H1 (cell line): ENCODE results near the gene UBA5.

Experiments used
- ASH2L ChIP-seq: fragments of 200-600, 300-600 bp; sonication (generic); IDR thresholded peaks from one replicate; pipeline ENCODE4 v1.7.1; 2017; ENCODE audit warnings: low read length
- BRCA1 ChIP-seq: IDR thresholded peaks from 2 replicates; pipeline ENCODE4 v1.6.1; 2012; ENCODE audit warnings: low read depth, low read length, improper control_type of control experiment
- EP300 ChIP-seq, 2 experiments: IDR thresholded peaks; 1 replicate in 1 of 2; 2 replicates in 1 of 2; pipeline ENCODE4 v1.6.1; 2011 to 2012; ENCODE audit warnings: low read depth in 2 of 2, low read length in 2 of 2, mild to moderate bottlenecking in 2 of 2, borderline replicate concordance in 1 of 2, inconsistent platforms in 1 of 2, moderate library complexity in 1 of 2
- EZH2 ChIP-seq: fragments of 200-600 bp; sonication (generic); IDR thresholded peaks from 2 replicates; pipeline ENCODE4 v1.7.1; 2012; ENCODE audit warnings: low read depth, mild to moderate bottlenecking, moderate library complexity, low read length, inconsistent platforms; ENCODE audit not compliant: severe bottlenecking
- GABPA ChIP-seq: IDR thresholded peaks from 2 replicates; pipeline ENCODE4 v1.6.1; 2011; ENCODE audit warnings: mild to moderate bottlenecking, low read length, moderate library complexity, borderline replicate concordance; ENCODE audit not compliant: insufficient read depth
- GTF2F1 ChIP-seq: IDR thresholded peaks from 2 replicates; pipeline ENCODE4 v1.6.1; 2012; ENCODE audit warnings: low read depth, low read length, improper control_type of control experiment, borderline replicate concordance
- JUND ChIP-seq: IDR thresholded peaks from 2 replicates; pipeline ENCODE4 v1.6.1; 2011; ENCODE audit warnings: mild to moderate bottlenecking, improper control_type of control experiment, low read length
- POLR2A ChIP-seq, 2 experiments: IDR thresholded peaks; 1 replicate in 1 of 2; 2 replicates in 1 of 2; pipeline ENCODE4 v1.6.1; 2011; ENCODE audit warnings: low read depth in 2 of 2, low read length in 2 of 2, mild to moderate bottlenecking in 2 of 2; ENCODE audit errors: control extremely low read depth in 1 of 2
- POLR2AphosphoS5 ChIP-seq: IDR thresholded peaks from 2 replicates; pipeline ENCODE4 v1.6.1; 2011; ENCODE audit warnings: low read depth, low read length
- RAD21 ChIP-seq, 2 experiments: IDR thresholded peaks in 1 of 2; conservative IDR thresholded peaks in 1 of 2; 2 replicates each; pipeline ENCODE4 v1.6.1; 2011; ENCODE audit warnings: low read depth in 2 of 2, low read length in 2 of 2, improper control_type of control experiment in 1 of 2, inconsistent platforms in 1 of 2, mild to moderate bottlenecking in 1 of 2, moderate library complexity in 1 of 2
- RFX5 ChIP-seq: IDR thresholded peaks from 2 replicates; pipeline ENCODE4 v1.6.1; 2011; ENCODE audit warnings: low read depth, low read length, improper control_type of control experiment, borderline replicate concordance
- TEAD4 ChIP-seq: IDR thresholded peaks from 2 replicates; pipeline ENCODE4 v1.6.1; 2012; ENCODE audit warnings: low read depth, low read length, inconsistent platforms, mixed read lengths
- TF ChIP-seq, protein P1 (sequence below), 3 experiments: IDR thresholded peaks; 1 replicate in 2 of 3; 2 replicates in 1 of 3; pipeline versions ENCODE4 v1.5.1 to v1.6.1; 2011; ENCODE audit warnings: low read length in 3 of 3, mild to moderate bottlenecking in 3 of 3, inconsistent platforms in 2 of 3, low read depth in 1 of 3, moderate library complexity in 1 of 3; ENCODE audit not compliant: insufficient read depth in 1 of 3; ENCODE audit errors: control extremely low read depth in 1 of 3
- TF ChIP-seq, protein P2 (sequence below): IDR thresholded peaks from 2 replicates; pipeline ENCODE4 v1.6.1; 2011; ENCODE audit warnings: low read length, improper control_type of control experiment

DNA sequence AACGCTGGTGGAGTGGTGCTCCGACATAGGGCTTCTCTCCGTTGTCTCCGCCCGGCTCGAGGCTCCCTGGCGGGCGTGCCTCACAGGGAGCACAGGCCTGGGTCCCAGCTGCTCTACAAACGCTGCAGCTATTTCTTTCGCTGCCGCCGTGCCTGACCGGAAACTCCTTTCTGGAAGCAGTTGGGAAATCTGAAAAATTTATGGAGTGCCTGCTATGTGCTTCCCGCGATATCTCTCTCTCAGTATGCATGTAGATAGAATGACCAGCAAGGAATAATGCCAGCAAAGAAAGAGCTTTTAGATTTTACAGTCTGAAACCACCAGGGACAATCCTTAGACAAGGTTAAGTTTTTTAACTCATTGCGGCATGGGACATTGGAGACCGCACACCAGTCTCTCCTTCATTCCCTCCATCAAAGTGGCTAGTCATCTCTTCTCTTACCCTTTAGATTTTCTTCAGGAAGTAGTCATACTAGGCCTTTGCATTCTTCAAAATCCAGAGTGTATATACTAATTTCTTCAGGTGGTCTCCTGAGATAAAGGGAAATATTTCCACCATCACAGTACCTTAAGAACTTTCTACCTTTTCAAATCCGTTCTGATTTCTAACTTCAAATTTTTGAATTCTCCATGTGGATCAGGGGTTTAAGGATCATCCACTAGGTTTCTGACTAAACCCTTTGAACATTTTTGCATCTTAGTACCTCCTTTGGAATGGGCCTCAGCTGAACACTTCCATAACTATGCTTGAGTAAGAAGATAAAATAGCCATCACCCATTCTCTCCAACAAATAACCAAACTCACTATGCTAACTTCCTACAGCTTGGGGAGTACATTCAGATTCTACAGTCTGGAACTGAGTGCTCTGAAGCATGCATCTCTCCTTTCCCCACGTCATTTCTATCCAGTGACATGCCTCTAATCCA lies 63.2 kb downstream of the UBA5 start:
- TF ChIP-seq, protein P1, sequence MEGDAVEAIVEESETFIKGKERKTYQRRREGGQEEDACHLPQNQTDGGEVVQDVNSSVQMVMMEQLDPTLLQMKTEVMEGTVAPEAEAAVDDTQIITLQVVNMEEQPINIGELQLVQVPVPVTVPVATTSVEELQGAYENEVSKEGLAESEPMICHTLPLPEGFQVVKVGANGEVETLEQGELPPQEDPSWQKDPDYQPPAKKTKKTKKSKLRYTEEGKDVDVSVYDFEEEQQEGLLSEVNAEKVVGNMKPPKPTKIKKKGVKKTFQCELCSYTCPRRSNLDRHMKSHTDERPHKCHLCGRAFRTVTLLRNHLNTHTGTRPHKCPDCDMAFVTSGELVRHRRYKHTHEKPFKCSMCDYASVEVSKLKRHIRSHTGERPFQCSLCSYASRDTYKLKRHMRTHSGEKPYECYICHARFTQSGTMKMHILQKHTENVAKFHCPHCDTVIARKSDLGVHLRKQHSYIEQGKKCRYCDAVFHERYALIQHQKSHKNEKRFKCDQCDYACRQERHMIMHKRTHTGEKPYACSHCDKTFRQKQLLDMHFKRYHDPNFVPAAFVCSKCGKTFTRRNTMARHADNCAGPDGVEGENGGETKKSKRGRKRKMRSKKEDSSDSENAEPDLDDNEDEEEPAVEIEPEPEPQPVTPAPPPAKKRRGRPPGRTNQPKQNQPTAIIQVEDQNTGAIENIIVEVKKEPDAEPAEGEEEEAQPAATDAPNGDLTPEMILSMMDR (IDR thresholded peaks at IDR 0.05; ENCODE audit: control extremely low read depth in 1 of 3, insufficient read depth in 1 of 3, low read depth in 1 of 3, low read length in 3 of 3), result no peak
- TF ChIP-seq EZH2 (no peak), POLR2AphosphoS5 (no peak; the same call in 1 of the 2 replicates), RAD21 (IDR thresholded peaks at IDR 0.05 in 1 of 2, conservative IDR thresholded peaks at IDR 0.05 in 1 of 2; ENCODE audit: low read depth in 2 of 2, low read length in 2 of 2) (no peak), EP300 (IDR thresholded peaks at IDR 0.05; ENCODE audit: borderline replicate concordance in 1 of 2, low read depth in 2 of 2, low read length in 2 of 2) (no peak), JUND (no peak), ASH2L (peak; percentile 19), RFX5 (no peak), TEAD4 (no peak), GABPA (no peak), GTF2F1 (no peak), POLR2A (IDR thresholded peaks at IDR 0.05; ENCODE audit: control extremely low read depth in 1 of 2, low read depth in 2 of 2, low read length in 2 of 2) (peak in 1 of 2 experiments; percentile 67; a peak in 2 of 3 replicates), BRCA1 (no peak)
- TF ChIP-seq, protein P2, sequence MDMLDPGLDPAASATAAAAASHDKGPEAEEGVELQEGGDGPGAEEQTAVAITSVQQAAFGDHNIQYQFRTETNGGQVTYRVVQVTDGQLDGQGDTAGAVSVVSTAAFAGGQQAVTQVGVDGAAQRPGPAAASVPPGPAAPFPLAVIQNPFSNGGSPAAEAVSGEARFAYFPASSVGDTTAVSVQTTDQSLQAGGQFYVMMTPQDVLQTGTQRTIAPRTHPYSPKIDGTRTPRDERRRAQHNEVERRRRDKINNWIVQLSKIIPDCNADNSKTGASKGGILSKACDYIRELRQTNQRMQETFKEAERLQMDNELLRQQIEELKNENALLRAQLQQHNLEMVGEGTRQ, result no peak
